MM.1S (cell line): ENCODE results near the gene SLC43A3.

Experiments
- CTCF ChIP-seq: fragments of 300-600 bp; sonication (generic); IDR thresholded peaks from 2 replicates; pipeline ENCODE4 v1.5.1; 2016; ENCODE audit warnings: antibody characterized with exemption, low read length, mixed read lengths
- EZH2 ChIP-seq: fragments of 300-600 bp; sonication (generic); optimal IDR thresholded peaks from 2 replicates; pipeline ENCODE3; 2017; ENCODE audit warnings: low read depth, mild to moderate bottlenecking, antibody characterized with exemption, low read length, mixed read lengths
- EZH2phosphoT487 ChIP-seq: fragments of 300-600 bp; sonication (generic); IDR thresholded peaks from 2 replicates; pipeline ENCODE4 v1.6.1; 2018; ENCODE audit warnings: antibody characterized with exemption, low read length

- TF ChIP-seq CTCF (no peak), EZH2phosphoT487 (no peak), EZH2 (no peak)
Observed at GRCh38 chr11:57377107-57377506, 49.8 kb downstream of the SLC43A3 start.
